Measurements from ENCODE around the gene STK11IP. TPM values are rescaled to one million over a fixed set of nuclear protein-coding genes. Genes with fewer than 3 reads are reported as not detected.

The STK11IP gene
- total RNA-seq, 4 donors from 2014 or later, result 12.3 to 21.3 (median 14.4) TPM

- WGBS, 2 donors, result 93 to 94% methylated on average over 2 to 6 of the region's 11 CpGs
- DNase-seq, result no peak
- no peak overlapping the region for H3K27ac ChIP-seq
- H3K4me1 ChIP-seq, result no peaks in the 10 kb centered on the region
- no peak overlapping the region for H3K4me3 ChIP-seq
- no peaks in the 10 kb centered on the region for H3K27me3 ChIP-seq
- H3K9me3 ChIP-seq, result no peaks in the 10 kb centered on the region
- H3K36me3 ChIP-seq, result peaks cover 5 to 76% (median 28%) of the 10 kb centered on the region in 3 donors
- TF ChIP-seq CTCF (IDR thresholded peaks at IDR 0.05) (no peak), POLR2A (IDR thresholded peaks at IDR 0.05) (no peak)
- intact Hi-C loops (cut with DNase I), result no loop called here
Observed at GRCh38 chr2:219613461-219614070, 15.9 kb downstream of the STK11IP start.

- Histone ChIP-seq H3K4me1 (no peaks in the 10 kb centered on the region), H3K36me3 (peaks cover 5 to 69% (median 28%) of the 10 kb centered on the region in 3 donors), H3K27me3 (no peaks in the 10 kb centered on the region), H3K9me3 (no peaks in the 10 kb centered on the region), H3K27ac (no peak overlapping the region), H3K4me3 (no peak overlapping the region)
- TF ChIP-seq POLR2A (IDR thresholded peaks at IDR 0.05) (no peak), CTCF (IDR thresholded peaks at IDR 0.05) (no peak)
- no peak for DNase-seq
- WGBS, 2 donors, result 70 to 91% methylated on average over 6 to 7 of the region's 11 CpGs
- intact Hi-C loops (cut with DNase I), result no loop called here
Observed at GRCh38 chr2:219614076-219614860, 16.6 kb downstream of the STK11IP start.

- intact Hi-C loops (cut with DNase I), result no loop called here
- WGBS, 2 donors, result 90 to 91% methylated on average over 4 to 7 of the region's 11 CpGs
- Histone ChIP-seq H3K27ac (no peak overlapping the region), H3K9me3 (no peaks in the 10 kb centered on the region), H3K36me3 (peaks cover 5 to 61% (median 28%) of the 10 kb centered on the region in 3 donors), H3K4me3 (no peak overlapping the region), H3K27me3 (no peaks in the 10 kb centered on the region), H3K4me1 (no peaks in the 10 kb centered on the region)
- no peak for TF ChIP-seq POLR2A (IDR thresholded peaks at IDR 0.05)
- TF ChIP-seq CTCF (IDR thresholded peaks at IDR 0.05), result no peak
- DNase-seq, result no peak
Observed at GRCh38 chr2:219615036-219615435, 17.4 kb downstream of the STK11IP start.

- no peaks in the 10 kb centered on the region for H3K9me3 ChIP-seq
- H3K27me3 ChIP-seq, result no peaks in the 10 kb centered on the region
- no peak overlapping the region for H3K4me3 ChIP-seq
- WGBS, 2 donors, result 67 to 82% methylated on average over 3 to 12 of the region's 12 CpGs
- no peaks in the 10 kb centered on the region for H3K4me1 ChIP-seq
- H3K36me3 ChIP-seq, result peaks cover 5 to 52% (median 28%) of the 10 kb centered on the region in 3 donors
- no peak for TF ChIP-seq POLR2A (IDR thresholded peaks at IDR 0.05)
- no peak for TF ChIP-seq CTCF (IDR thresholded peaks at IDR 0.05)
- intact Hi-C loops (cut with DNase I), result no loop called here
- DNase-seq, result no peak
- no peak overlapping the region for H3K27ac ChIP-seq
Observed at GRCh38 chr2:219615894-219616293, 18.2 kb downstream of the STK11IP start.

GRCh38 chr2:219616550-219616949, 18.9 kb downstream of the STK11IP start:
- Histone ChIP-seq H3K27me3 (no peaks in the 10 kb centered on the region), H3K9me3 (no peaks in the 10 kb centered on the region), H3K4me1 (no peaks in the 10 kb centered on the region), H3K36me3 (peaks cover 5 to 46% (median 23%) of the 10 kb centered on the region in 3 donors), H3K4me3 (no peak overlapping the region), H3K27ac (no peak overlapping the region)
- TF ChIP-seq POLR2A (IDR thresholded peaks at IDR 0.05) (no peak), CTCF (IDR thresholded peaks at IDR 0.05) (no peak)
- WGBS, 2 donors, result 73 to 82% methylated on average over 3 of the region's 4 CpGs
- intact Hi-C loops (cut with DNase I), result no loop called here
- DNase-seq, result no peak

Measured in esophagus squamous epithelium (tissue), 5 donors.